ENCODE measurements around the gene GFM2. TPM values are rescaled to one million over a fixed set of nuclear protein-coding genes. Genes with fewer than 3 reads are reported as not detected.

GFM2 gene
- polyA plus RNA-seq, 1 of the 3 experiments (the other 2 are of a cell fraction) = 29.5 TPM

DNA sequence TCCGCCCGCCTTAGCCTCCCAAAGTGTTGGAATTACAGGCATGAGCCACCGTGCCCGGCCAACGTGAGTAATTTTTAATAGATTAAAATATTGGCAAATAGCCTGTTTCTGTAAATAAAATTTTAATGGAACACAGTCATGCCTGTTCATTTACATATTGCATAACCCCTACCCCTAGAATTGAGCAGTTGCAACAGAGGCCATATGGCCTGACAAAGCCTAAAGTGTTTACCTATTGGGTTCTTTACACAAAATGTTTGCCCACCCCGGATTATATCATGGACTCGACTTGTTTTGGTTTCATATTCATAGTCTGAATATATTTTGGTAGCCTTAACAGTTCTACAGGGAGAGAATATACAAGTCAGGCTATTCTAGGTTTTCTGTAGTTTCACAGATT is 5.4 kb upstream of the GFM2 start:
- Histone ChIP-seq H3K9ac (no peak overlapping the region), H3K9me3 (no peaks in the 10 kb centered on the region), H3K79me2 (ENCODE audit: insufficient read depth) (peaks cover 22% of the 10 kb centered on the region), H2AFZ (ENCODE audit: low read depth) (no peak overlapping the region), H3K4me1 (ENCODE audit: control insufficient read depth in 1 of 2, insufficient read depth in 2 of 2, low read depth in 1 of 2, low read length in 1 of 2) (peaks cover 4 to 5% of the 10 kb centered on the region in 2 experiments; a peak in 2 of 4 replicates), H3K4me2 (no peak overlapping the region), H3K4me3 (ENCODE audit: low read depth in 2 of 2, low read length in 1 of 2) (no peak overlapping the region), H3K36me3 (replicated peaks in 1 of 2; ENCODE audit: control insufficient read depth in 1 of 2, insufficient read depth in 2 of 2, low read length in 1 of 2) (peaks cover 68 to 77% of the 10 kb centered on the region in 2 experiments), H3K9me2 (no peaks in the 10 kb centered on the region), H4K20me1 (ENCODE audit: insufficient read depth) (no peaks in the 10 kb centered on the region), H3K27ac (ENCODE audit: low read depth in 2 of 2, low read length in 1 of 2) (no peak overlapping the region), H3K27me3 (ENCODE audit: insufficient read depth) (no peaks in the 10 kb centered on the region), H3F3A (replicated peaks; ENCODE audit: insufficient read depth) (peaks cover 16% of the 10 kb centered on the region)
- ChIA-PET POLR2A (no interaction called here), CTCF (no interaction called here)
- TF ChIP-seq CHD2 (IDR thresholded peaks at IDR 0.05; ENCODE audit: low read length, partially characterized antibody) (no peak), FOXJ3 (CRISPR knock-in tag; IDR thresholded peaks at IDR 0.05) (no peak), GABPA (IDR thresholded peaks at IDR 0.05; ENCODE audit: low read depth) (no peak), MXI1 (IDR thresholded peaks at IDR 0.05; ENCODE audit: low read depth, low read length) (no peak), RFX5 (IDR thresholded peaks at IDR 0.05; ENCODE audit: low read length) (no peak), GATA2 (CRISPR knock-in tag; IDR thresholded peaks at IDR 0.05) (no peak)
- TF ChIP-seq, protein P1, sequence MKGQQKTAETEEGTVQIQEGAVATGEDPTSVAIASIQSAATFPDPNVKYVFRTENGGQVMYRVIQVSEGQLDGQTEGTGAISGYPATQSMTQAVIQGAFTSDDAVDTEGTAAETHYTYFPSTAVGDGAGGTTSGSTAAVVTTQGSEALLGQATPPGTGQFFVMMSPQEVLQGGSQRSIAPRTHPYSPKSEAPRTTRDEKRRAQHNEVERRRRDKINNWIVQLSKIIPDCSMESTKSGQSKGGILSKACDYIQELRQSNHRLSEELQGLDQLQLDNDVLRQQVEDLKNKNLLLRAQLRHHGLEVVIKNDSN (IDR thresholded peaks at IDR 0.05; ENCODE audit: borderline replicate concordance, low read depth) = no peak
- no peak for DNase-seq
- 86% methylated on average over 7 of the region's 7 CpGs for WGBS (ENCODE audit: low lambda C conversion rate)

DNA sequence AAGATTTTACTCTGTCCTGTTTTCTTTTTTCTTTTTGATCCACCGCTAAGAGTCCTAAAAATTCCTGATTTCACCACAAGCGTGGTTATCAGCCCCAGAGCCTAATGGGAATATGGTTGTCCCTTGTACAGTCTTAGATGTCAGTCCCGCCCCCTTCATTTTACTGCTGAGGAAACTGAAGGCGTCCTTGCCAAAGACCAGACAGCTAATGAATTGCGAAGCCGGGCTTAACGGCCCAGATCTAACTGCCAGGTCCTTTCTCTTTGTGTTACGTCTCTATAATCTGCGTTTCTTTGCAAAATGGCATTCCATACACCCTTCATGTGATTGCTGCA is 629 bp upstream of the GFM2 start:
- no peak for DNase-seq
- Histone ChIP-seq H3K9me2 (no peaks in the 10 kb centered on the region), H3K4me1 (ENCODE audit: control insufficient read depth in 1 of 2, insufficient read depth in 2 of 2, low read depth in 1 of 2, low read length in 1 of 2) (peaks cover 17 to 23% of the 10 kb centered on the region in 2 experiments; a peak in 3 of 4 replicates), H3K27me3 (ENCODE audit: insufficient read depth) (no peaks in the 10 kb centered on the region), H3K4me3 (ENCODE audit: low read depth in 2 of 2, low read length in 1 of 2) (peak overlapping the region; percentile 98 to 100), H3K9me3 (no peaks in the 10 kb centered on the region), H3K36me3 (replicated peaks in 1 of 2; ENCODE audit: control insufficient read depth in 1 of 2, insufficient read depth in 2 of 2, low read length in 1 of 2) (peaks cover 41 to 48% of the 10 kb centered on the region in 2 experiments), H3K27ac (ENCODE audit: low read depth in 2 of 2, low read length in 1 of 2) (peak overlapping the region; percentile 67 to 85), H3K79me2 (ENCODE audit: insufficient read depth) (peaks cover 59% of the 10 kb centered on the region), H3K4me2 (peak overlapping the region; percentile 95), H3F3A (replicated peaks; ENCODE audit: insufficient read depth) (peaks cover 22% of the 10 kb centered on the region), H2AFZ (ENCODE audit: low read depth) (peak overlapping the region; percentile 99), H3K9ac (peak overlapping the region; percentile 87), H4K20me1 (ENCODE audit: insufficient read depth) (no peaks in the 10 kb centered on the region)
- 0% methylated on average over 9 of the region's 9 CpGs for WGBS (ENCODE audit: low lambda C conversion rate)
- CTCF ChIA-PET = interaction anchor here (0.8 to 2.4 kb wide), 7 partner anchors 13 to 161 kb away, joined by 3 to 15 read pairs (median 7); no protein-coding TSS in a partner anchor
- POLR2A ChIA-PET = interaction anchor here (1.0 kb wide), 1 partner anchor 8 kb away, joined by 3 read pairs; no protein-coding TSS in a partner anchor
- 0 out of 2 replicates have a peak, but pooled peaks have one; percentile 30 for TF ChIP-seq SIN3A (IDR thresholded peaks at IDR 0.05; ENCODE audit: borderline replicate concordance, low read depth, low read length)
- TF ChIP-seq, protein P2, sequence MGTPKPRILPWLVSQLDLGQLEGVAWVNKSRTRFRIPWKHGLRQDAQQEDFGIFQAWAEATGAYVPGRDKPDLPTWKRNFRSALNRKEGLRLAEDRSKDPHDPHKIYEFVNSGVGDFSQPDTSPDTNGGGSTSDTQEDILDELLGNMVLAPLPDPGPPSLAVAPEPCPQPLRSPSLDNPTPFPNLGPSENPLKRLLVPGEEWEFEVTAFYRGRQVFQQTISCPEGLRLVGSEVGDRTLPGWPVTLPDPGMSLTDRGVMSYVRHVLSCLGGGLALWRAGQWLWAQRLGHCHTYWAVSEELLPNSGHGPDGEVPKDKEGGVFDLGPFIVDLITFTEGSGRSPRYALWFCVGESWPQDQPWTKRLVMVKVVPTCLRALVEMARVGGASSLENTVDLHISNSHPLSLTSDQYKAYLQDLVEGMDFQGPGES (IDR thresholded peaks at IDR 0.05; ENCODE audit: low read depth, low read length) = no peak
